ENCODE measurements around the gene CEACAM16. TPM values are rescaled to one million over a fixed set of nuclear protein-coding genes. Genes with fewer than 3 reads are reported as not detected.
A peak's percentile ranks its signal among the peaks of the same experiment; 100 is the strongest.

The CEACAM16 gene
- total and polyA plus RNA-seq, 9 of the 15 experiments (the other 6 are each of a cell fraction or from before 2014, with no cell fraction given) = not detected

GRCh38 chr19:44740351-44740824, 41.4 kb downstream of the CEACAM16 start:
- no peak overlapping the region for H3K4me2 ChIP-seq (ENCODE audit: insufficient read depth, low read length)
- peaks cover 21 to 22% of the 10 kb centered on the region in 2 experiments for H3K4me1 ChIP-seq (replicated peaks in 1 of 2; ENCODE audit: control insufficient read depth in 2 of 2, insufficient read depth in 2 of 2, low read length in 2 of 2)
- ChIA-PET CTCF (ENCODE audit: low intra/inter-chr PET ratio) (no interaction called here), POLR2A (interaction anchor here (1.0 kb wide), 1 partner anchor 17 kb away, joined by 3 read pairs; no protein-coding TSS in a partner anchor)
- no peak overlapping the region for H3K27ac ChIP-seq (ENCODE audit: extremely low read depth, low read depth, low read length)
- no peaks in the 10 kb centered on the region for H3K27me3 ChIP-seq (ENCODE audit: control insufficient read depth in 2 of 2, insufficient read depth in 2 of 2, low read length in 2 of 2)
- no peaks in the 10 kb centered on the region for H3K9me3 ChIP-seq (replicated peaks; ENCODE audit: control insufficient read depth, insufficient read depth, low read depth, low read length)
- no TSS peak for BruUV-seq (replicated peaks)
- intact Hi-C loops (cut with micrococcal nuclease) (no loop called here), in situ Hi-C loops (cut with MboI) (no loop called here)
- no peak overlapping the region for H3K4me3 ChIP-seq
- no peaks in the 10 kb centered on the region for H3K9me1 ChIP-seq (ENCODE audit: control insufficient read depth, insufficient read depth, low read length)
- FAIRE-seq (peak; percentile 79), ATAC-seq (peak; percentile 62), DNase-seq (ENCODE audit: extremely low read depth in 1 of 4, low spot score in 3 of 4) (peak; percentile 49 to 56 (median 52))
- H4K20me1 ChIP-seq (replicated peaks; ENCODE audit: control insufficient read depth, insufficient read depth, low read length) = no peaks in the 10 kb centered on the region
- H3K36me3 ChIP-seq (ENCODE audit: control insufficient read depth, insufficient read depth, low read length) = no peaks in the 10 kb centered on the region
- 33% methylated on average over 3 of the region's 3 CpGs for WGBS (ENCODE audit: insufficient coverage, low coverage, missing lambda C conversion rate)
- no peak overlapping the region; a peak in 1 of 4 replicates for H3K9ac ChIP-seq (ENCODE audit: insufficient read depth in 1 of 2, low read depth in 2 of 2, low read length in 2 of 2)
- H2AFZ ChIP-seq (ENCODE audit: low read depth, low read length) = peak overlapping the region; percentile 72
- no peaks in the 10 kb centered on the region for H3K79me2 ChIP-seq (ENCODE audit: control insufficient read depth, insufficient read depth, low read length)
- TF ChIP-seq CTCFL (IDR thresholded peaks at IDR 0.05; ENCODE audit: borderline replicate concordance, insufficient read depth, low read depth, low read length, poor library complexity, severe bottlenecking) (peak; percentile 74), ZBTB40 (IDR thresholded peaks at IDR 0.05) (no peak), ZBTB40 (CRISPR knock-in tag; IDR thresholded peaks at IDR 0.05) (no peak), ZBTB7A (IDR thresholded peaks at IDR 0.05; ENCODE audit: borderline replicate concordance, control insufficient read depth, low read depth, low read length) (peak; percentile 48; the same call in 1 of the 2 replicates), NR4A1 (CRISPR knock-in tag; IDR thresholded peaks at IDR 0.05) (no peak), NR4A1 (tag; IDR thresholded peaks at IDR 0.05) (no peak), RNF219 (CRISPR knock-in tag; IDR thresholded peaks at IDR 0.05) (no peak)
